C4-2B (cell line): ENCODE measurements around the gene LAMA5.

Experiments
- CTCF ChIP-seq: fragments of 450-650 bp; conservative IDR thresholded peaks from 2 replicates; pipeline ENCODE4 v1.5.1; 2017; ENCODE audit warnings: mild to moderate bottlenecking
- ZFX ChIP-seq: fragments of 450-650 bp; IDR thresholded peaks from 2 replicates; pipeline ENCODE4 v1.6.1; 2017

- no peak for TF ChIP-seq CTCF
- no peak for TF ChIP-seq ZFX
Measured at GRCh38 chr20:62287129-62287528, 80.0 kb downstream of the LAMA5 start.
